Hindlimb muscle (tissue), 1 donor: ENCODE results near the gene OR56A4. TPM values are rescaled to one million over a fixed set of nuclear protein-coding genes. Genes with fewer than 3 reads are reported as not detected.
"Not testable (repeated sequence)": the region's sequence is repeated elsewhere in the genome, so short reads cannot be mapped to it uniquely, and the experiment has no call there.

Experiments used
- DNase-seq: peaks from one replicate; pipeline ENCODE4 v3.0.0-alpha.2; 2013
- polyA plus RNA-seq: library from polyadenylated mRNA; unstranded; fragments of 120-200 nt; gene quantifications from one replicate; pipeline ENCODE4 v1.2.1, GENCODE V29; 2013; ENCODE audit not compliant: insufficient read length

The OR56A4 gene
- polyA plus RNA-seq, 1 donor = not detected

DNA sequence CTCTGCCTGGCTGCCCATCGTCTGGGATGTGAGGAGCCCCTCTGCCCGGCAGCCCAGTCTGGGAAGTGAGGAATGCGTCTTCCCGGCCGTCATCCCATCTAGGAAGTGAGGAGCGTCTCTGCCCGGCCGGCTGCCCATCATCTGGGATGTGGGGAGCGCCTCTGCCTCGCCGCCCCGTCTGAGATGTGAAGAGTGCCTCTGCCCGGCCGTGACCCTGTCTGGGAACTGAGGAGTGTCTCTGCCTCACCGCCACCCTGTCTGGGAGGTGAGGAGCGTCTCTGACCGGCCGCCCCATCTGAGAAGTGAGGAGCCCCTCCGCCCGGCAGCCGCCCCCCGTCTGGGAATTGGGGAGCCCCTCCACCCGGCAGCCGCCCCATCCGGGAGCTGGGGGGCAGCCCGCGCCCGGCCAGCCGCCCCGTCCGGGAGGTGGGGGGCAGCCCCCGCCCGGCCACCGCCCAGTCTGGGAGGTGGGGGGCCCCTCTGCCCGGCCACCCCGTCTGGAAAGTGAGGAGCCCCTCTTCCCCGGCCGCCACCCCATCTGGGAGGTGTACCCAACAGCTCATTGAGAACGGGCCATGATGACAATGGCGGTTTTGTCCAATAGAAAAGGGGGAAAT, 45.9 kb downstream of the OR56A4 start:
- not testable (repeated sequence) for DNase-seq

DNA sequence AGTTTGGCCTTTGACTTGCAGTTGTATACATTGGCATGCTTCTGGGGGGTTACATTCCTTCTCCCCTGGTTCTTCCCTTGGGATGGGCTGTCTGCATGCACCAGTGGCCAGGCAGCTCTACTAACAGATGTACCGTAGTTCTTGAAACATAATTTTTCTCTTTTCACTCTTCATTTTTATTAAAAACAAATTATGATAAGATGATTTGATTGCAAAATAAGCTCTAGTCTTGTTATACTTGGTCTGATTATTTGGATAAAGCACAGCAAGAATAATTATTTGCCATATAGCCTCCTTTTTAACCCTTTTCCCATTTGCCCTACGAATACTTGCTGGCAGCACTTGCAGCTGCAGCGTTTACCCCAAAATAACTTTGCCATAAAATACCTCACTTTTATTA, 51.2 kb downstream of the OR56A4 start:
- no peak for DNase-seq

Other genes starting within 250 kb of the OR56A4 start
- not detected for gene OR52N5, start 223.6 kb downstream of the OR56A4 start, polyA plus RNA-seq
- not detected for gene OR52N1, start 215.7 kb downstream of the OR56A4 start, polyA plus RNA-seq
- gene OR52N2, start 198.0 kb downstream of the OR56A4 start, polyA plus RNA-seq = not detected
- gene OR52E6, start 165.0 kb downstream of the OR56A4 start, polyA plus RNA-seq = not detected
- not detected for gene OR52E8, start 149.3 kb downstream of the OR56A4 start, polyA plus RNA-seq
- gene OR52E4, start 126.3 kb downstream of the OR56A4 start, polyA plus RNA-seq = not detected
- gene OR52E5, start 113.7 kb downstream of the OR56A4 start, polyA plus RNA-seq = not detected
- not detected for gene OR56A3, start 64.7 kb downstream of the OR56A4 start, polyA plus RNA-seq
- not detected for gene OR56A5, start 38.5 kb downstream of the OR56A4 start, polyA plus RNA-seq
- gene OR52L1, start 20.0 kb downstream of the OR56A4 start, polyA plus RNA-seq = not detected
- gene OR56A1, start 23.8 kb upstream of the OR56A4 start, polyA plus RNA-seq = not detected
- not detected for gene OR56B4, start 100.7 kb upstream of the OR56A4 start, polyA plus RNA-seq
- gene OR52B2, start 163.4 kb upstream of the OR56A4 start, polyA plus RNA-seq = not detected
- not detected for gene OR52W1, start 192.3 kb upstream of the OR56A4 start, polyA plus RNA-seq
- 0.35 TPM for gene C11orf42, start 198.6 kb upstream of the OR56A4 start, polyA plus RNA-seq
- 28.8 TPM for gene FHIP1B, start 227.7 kb upstream of the OR56A4 start, polyA plus RNA-seq
- 0.27 TPM for gene CNGA4, start 232.1 kb upstream of the OR56A4 start, polyA plus RNA-seq